WI38 (cell line): ENCODE data around the gene NPTX2.

Experiments
- H3K4me3 ChIP-seq: 2 replicates; pipeline ENCODE4 v1.5.1; 2011; ENCODE audit warnings: low read depth, mild to moderate bottlenecking, control low read depth, low read length
- TF ChIP-seq, protein P1 (sequence below): IDR thresholded peaks from 2 replicates; pipeline ENCODE4 v1.5.1; 2012; ENCODE audit warnings: low read depth, mild to moderate bottlenecking, control low read depth, low read length

The NPTX2 gene

DNA sequence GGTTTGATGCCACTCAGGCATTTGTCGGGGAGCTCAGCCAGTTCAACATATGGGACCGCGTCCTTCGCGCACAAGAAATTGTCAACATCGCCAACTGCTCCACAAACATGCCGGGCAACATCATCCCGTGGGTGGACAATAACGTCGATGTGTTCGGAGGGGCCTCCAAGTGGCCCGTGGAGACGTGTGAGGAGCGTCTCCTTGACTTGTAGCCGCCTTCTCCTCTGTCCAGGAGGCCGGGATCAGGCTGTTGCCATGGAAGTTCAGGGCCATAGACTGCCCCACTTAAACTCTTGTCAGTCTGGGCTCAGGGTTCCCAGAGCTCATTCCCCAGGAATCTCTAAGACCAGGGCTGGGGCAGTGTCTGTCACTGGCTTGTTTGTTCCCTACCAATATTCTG is 11.3 kb downstream of the NPTX2 start:
- TF ChIP-seq, protein P1, sequence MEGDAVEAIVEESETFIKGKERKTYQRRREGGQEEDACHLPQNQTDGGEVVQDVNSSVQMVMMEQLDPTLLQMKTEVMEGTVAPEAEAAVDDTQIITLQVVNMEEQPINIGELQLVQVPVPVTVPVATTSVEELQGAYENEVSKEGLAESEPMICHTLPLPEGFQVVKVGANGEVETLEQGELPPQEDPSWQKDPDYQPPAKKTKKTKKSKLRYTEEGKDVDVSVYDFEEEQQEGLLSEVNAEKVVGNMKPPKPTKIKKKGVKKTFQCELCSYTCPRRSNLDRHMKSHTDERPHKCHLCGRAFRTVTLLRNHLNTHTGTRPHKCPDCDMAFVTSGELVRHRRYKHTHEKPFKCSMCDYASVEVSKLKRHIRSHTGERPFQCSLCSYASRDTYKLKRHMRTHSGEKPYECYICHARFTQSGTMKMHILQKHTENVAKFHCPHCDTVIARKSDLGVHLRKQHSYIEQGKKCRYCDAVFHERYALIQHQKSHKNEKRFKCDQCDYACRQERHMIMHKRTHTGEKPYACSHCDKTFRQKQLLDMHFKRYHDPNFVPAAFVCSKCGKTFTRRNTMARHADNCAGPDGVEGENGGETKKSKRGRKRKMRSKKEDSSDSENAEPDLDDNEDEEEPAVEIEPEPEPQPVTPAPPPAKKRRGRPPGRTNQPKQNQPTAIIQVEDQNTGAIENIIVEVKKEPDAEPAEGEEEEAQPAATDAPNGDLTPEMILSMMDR: no peak

DNA sequence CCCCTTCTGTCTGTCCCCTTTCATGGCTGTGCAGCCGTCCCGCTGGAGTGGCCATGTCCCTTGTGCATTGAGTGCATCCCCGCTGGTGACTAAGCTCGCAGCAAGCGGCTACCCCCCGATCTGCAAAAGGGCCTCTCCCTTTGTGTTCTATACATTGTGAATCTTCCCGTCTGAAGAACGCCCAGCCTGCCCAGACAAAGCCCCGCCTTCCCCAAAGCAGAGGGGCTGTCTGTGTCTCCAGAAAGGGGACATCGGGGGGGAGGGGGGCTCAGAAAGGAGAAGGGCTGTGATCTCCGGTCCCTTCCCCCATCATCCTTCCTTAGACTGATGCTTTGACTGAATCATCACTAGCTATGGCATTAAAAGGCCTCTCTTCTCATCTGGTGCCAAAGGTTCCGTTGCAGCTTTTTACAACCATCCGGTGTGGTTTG is 11.9 kb downstream of the NPTX2 start:
- TF ChIP-seq, protein P1: no peak
- H3K4me3 ChIP-seq: no peak overlapping the region

More for the DNA sequence above, 11.3 kb downstream of the NPTX2 start:
- H3K4me3 ChIP-seq: no peak overlapping the region

DNA sequence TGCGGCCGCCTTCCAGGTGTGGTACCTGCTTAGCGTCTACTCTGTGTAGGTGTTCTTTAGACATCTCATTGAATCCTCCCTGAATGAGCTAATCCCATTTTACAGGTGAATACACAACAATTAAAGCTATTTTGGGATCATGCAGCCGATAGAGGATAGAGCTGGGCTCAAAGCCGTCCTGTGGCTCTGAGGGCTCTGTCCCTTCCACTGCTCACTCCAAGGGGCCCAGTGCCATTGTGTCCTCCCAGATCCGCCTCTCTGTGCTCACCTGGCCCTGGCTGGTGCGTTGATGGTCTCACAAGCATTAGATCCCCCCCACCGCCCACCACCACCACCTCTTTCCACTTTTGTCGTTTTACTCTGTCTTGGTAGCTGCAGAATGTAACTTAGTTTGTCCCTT is 13.1 kb downstream of the NPTX2 start:
- TF ChIP-seq, protein P1: no peak
- no peak overlapping the region for H3K4me3 ChIP-seq

DNA sequence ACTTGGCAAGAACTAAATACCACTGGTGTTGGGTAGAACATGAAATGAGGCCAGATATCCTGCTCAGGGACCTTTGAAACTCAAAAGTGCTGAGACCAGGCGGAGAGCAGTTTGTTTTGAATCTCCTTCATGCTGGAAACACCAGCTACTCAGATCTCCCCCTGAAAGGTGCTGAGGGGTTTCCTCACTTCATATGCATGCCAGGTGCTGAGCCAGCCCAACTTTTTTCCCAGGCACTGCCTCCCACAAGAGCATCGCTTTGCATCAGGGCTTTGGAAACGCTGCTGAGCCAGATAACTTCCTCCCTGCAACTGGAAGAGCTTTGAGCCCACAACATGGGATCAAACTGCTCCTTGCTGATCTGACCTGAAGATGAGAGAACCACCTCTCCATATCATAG is 13.7 kb downstream of the NPTX2 start:
- TF ChIP-seq, protein P1: no peak
- H3K4me3 ChIP-seq: no peak overlapping the region

DNA sequence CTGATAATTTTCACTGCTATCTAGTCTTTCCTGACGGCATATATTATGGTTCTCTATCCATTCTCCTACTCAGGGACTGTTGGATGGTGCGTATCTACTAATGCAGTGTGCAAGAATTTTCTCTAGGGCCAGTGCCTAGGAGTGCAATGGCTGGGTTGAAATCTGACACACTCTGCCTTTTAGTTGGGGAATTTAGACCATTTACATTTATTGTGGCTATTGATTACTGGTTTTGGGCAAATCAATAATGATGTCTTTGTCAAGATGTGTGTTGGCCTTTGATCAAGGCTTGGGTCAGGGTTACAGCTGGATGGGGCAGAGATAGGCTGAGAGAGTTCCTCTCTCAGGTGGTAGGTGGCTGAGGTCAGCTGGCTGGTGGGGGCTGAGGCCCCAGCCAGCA is 21.8 kb downstream of the NPTX2 start:
- TF ChIP-seq, protein P1: no peak
- H3K4me3 ChIP-seq: no peak overlapping the region

DNA sequence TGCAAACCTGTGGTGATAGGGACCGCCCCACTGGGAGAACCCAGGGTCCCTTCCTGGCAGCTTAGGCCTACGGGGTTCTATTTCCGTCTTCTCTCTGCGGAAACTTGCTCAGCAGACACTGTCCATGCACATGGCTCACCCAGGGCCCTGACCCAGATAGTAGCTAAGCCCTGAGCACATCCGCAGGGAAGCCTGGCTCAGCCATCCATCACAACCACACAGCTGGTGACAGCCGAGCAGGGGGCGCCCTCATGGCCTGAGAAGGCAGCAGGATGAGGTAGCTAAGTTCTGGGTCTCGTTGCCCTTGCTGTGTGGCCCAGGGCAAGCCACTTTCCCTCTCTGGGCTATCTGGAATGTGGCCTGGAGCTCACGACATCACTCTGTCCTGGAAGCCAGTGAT is 23.3 kb downstream of the NPTX2 start:
- TF ChIP-seq, protein P1: no peak
- H3K4me3 ChIP-seq: no peak overlapping the region

DNA sequence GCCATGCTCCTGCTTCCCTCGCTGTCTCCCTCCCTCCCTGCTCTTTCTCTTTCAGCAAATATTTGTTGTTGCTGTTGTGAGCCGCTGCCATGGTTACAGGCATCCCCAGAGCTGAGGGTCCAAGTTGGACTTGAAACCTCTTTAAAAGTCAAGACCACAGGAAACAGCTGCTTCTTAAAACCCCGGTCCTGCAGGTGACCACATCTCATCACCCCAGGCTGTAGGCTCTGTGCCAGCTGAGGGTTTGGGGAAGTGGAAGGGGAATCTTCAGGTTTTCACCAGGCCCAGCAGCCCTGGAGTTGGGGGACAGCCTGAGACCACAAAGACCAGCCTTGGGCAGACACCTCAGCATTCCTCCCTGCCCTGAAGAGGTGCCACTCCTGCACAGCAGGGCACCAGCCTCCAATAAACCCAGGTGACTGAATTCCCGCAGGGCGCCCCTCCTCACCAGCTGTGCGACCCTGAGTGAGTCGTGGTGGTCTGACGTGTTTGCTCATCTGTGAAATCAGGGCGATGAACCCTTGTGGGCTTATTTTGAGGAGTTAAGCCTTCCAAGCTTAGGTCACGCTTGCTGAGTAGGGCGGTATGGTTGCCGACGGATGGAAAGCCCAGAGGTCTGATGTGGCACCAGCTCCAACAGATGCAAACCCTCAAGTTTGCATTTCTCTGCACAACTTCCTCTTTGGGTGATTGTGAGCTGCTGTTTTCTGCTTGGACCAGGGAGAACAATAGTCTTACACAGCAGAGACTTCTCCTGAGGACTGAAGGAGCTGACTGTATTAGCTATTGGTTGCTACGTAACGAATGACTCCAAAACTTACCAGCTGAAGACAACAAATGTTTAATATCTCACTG is 24.8 kb downstream of the NPTX2 start:
- no peak overlapping the region for H3K4me3 ChIP-seq
- TF ChIP-seq, protein P1: no peak
